ENCODE measurements around the gene MTMR2. TPM values are rescaled to one million over a fixed set of nuclear protein-coding genes. Genes with fewer than 3 reads are reported as not detected.

Gene MTMR2
- 18.7 and 20.0 TPM in 2 replicates for total RNA-seq (2013; cell fraction: nucleolus; rRNA removed)
- total RNA-seq (2014; rRNA removed) (14.4 and 17.1 TPM in 2 replicates), total RNA-seq (2014; rRNA removed; fragmentation: Illumina TruSeq; extraction: Trizol) (20.6 and 21.8 TPM in 2 replicates), total RNA-seq (2021) (27.5 and 31.3 TPM in 2 replicates), polyA plus RNA-seq (2011; rRNA removed) (23.2 and 31.4 TPM in 2 replicates), polyA plus RNA-seq (2014; fragmentation: Illumina TruSeq; extraction: Trizol) (28.2 and 38.0 TPM in 2 replicates), polyA plus RNA-seq (2014; fragmentation: Nextera tagmentation; extraction: Ambion mirVana) (1 to 10 TPM; 7.6 to 9.8 TPM), polyA plus RNA-seq (2014; rRNA removed) (16.7 and 18.4 TPM in 2 replicates), polyA plus RNA-seq (2016; fragmentation: Nextera tagmentation; extraction: Ambion mirVana) (10 to 100 TPM; 41.7 to 46.6 TPM), polyA minus RNA-seq (2011; rRNA and poly(A)+ RNA removed) (25.8 and 41.3 TPM in 2 replicates), Bru-seq, nascent RNA (percentile 76 among the genes with signal in this experiment), BruChase-seq, experiment 1, labeled RNA remaining after a 6-hour chase (percentile 71 among the genes with signal in this experiment), BruChase-seq, experiment 2, labeled RNA remaining after a 2-hour chase (percentile 66 among the genes with signal in this experiment)
- 8.7 TPM for polyA plus RNA-seq (2011; ENCODE audit: low read depth)
- 14.5 and 20.8 TPM in 2 replicates for polyA plus RNA-seq (2011; cell fraction: cytosol; rRNA removed)
- polyA plus RNA-seq (2011; cell fraction: nucleus; rRNA removed) = 13.1 and 13.5 TPM in 2 replicates
- 12.8 and 16.7 TPM in 2 replicates for polyA plus RNA-seq (2012)
- 19.4 and 19.5 TPM in 2 replicates for polyA minus RNA-seq (2011; cell fraction: cytosol; rRNA and poly(A)+ RNA removed)
- 18.1 and 27.5 TPM in 2 replicates for polyA minus RNA-seq (2011; cell fraction: nucleus; rRNA and poly(A)+ RNA removed)
- long read RNA-seq, experiment 1, full-length matches to known transcripts = 20 of 32 reads
- long read RNA-seq, experiment 1, partial matches to known transcripts = 3 of 32 reads
- long read RNA-seq, experiment 1, other reads (novel, unspliced or antisense) = 9 of 32 reads
- long read RNA-seq, experiment 2, full-length matches to known transcripts = 92 of 156 reads
- long read RNA-seq, experiment 2, partial matches to known transcripts = 27 of 156 reads
- long read RNA-seq, experiment 2, other reads (novel, unspliced or antisense) = 37 of 156 reads

DNA sequence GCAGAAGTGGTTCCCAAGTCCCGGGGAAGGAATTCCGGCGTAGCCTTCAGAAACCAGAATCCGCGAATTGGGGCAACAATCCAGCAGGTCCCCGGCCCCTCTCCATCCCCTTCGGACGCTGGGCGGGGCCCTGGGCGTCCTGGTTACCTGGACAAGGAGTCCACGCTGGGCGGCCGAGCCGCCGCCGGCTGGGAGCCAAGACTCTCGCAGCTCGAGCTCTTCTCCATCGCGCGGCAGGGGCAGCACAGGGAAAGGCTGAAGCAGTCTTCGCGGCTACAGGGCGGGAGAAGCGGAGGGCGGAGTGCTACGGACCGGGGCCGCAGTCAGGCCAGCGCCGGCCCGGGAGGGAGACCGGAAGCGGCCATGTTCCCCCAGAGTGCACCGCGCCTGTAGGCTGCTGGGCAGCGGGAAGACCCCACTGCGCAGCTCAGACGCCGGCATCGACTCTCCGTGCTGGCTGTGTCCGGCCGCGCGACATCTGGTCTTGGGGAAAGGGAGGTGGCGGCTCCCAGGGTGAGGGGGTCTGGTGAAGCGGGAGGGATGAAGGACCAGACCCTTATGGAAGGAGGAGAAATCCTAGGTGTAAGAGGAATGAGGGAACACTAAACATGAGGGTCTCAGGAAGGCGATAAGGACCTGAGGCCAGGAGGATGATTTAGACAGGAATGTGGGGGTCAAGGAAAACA lies at the start of gene MTMR2:
Gene MTMR2 (minus strand): TSS at position 380 of the 686 bp plus-strand sequence. CDS start 153 bp downstream, at position 227.
- H3K4me1 ChIP-seq (ENCODE audit: control insufficient read depth, insufficient read depth, low read length) = no peaks in the 10 kb centered on the region
- POLR2A ChIA-PET = no interaction called here
- under 1% methylated on average over 41 of the region's 49 CpGs for WGBS (ENCODE audit: insufficient coverage, insufficient replicate concordance, low lambda C conversion rate, missing lambda C conversion rate)
- H3K9me3 ChIP-seq (replicated peaks; ENCODE audit: control insufficient read depth, insufficient read depth, low read length) = no peaks in the 10 kb centered on the region
- in situ Hi-C loops (cut with MboI) (no loop called here), intact Hi-C loops (cut with micrococcal nuclease; ENCODE audit: unreplicated experiment) (loop anchor here (5.0 to 10.0 kb wide), 4 partner anchors 132 to 772 kb away; partner anchors contain the start of genes CEP57 and MAML2)
- peak within 1 kb of the TSS; percentile 70 for H3K4me2 ChIP-seq (ENCODE audit: control insufficient read depth, insufficient read depth)
- H3K36me3 ChIP-seq (ENCODE audit: control insufficient read depth in 2 of 2, insufficient read depth in 2 of 2, low read length in 1 of 2) = no peaks in the 10 kb centered on the region
- SMC1A ChIA-PET (ENCODE audit: uncharacterized antibody, unreplicated experiment) = interaction anchor here (0.8 to 1.3 kb wide), 3 partner anchors 75 to 371 kb away, joined by 3 to 4 read pairs (median 3); no protein-coding TSS in a partner anchor
- peak within 1 kb of the TSS; percentile 94 for H3K4me3 ChIP-seq
- no peak for FAIRE-seq
- H4K20me1 ChIP-seq (ENCODE audit: control insufficient read depth, insufficient read depth) = no peaks in the 10 kb centered on the region
- RAD21 ChIA-PET (ENCODE audit: unreplicated experiment) = interaction anchor here (1.0 kb wide), 1 partner anchor 8 kb away, joined by 3 read pairs; no protein-coding TSS in a partner anchor
- BruUV-seq (replicated peaks) = no TSS peak
- H3K9ac ChIP-seq (ENCODE audit: control insufficient read depth, insufficient read depth, low read length) = peak within 1 kb of the TSS; percentile 97
- H3K27ac ChIP-seq (ENCODE audit: control insufficient read depth, insufficient read depth) = peak within 1 kb of the TSS; percentile 90
- no peaks in the 10 kb centered on the region for H3K27me3 ChIP-seq (replicated peaks in 1 of 2; ENCODE audit: control insufficient read depth in 2 of 2, insufficient read depth in 2 of 2, low read length in 1 of 2)
- H2AFZ ChIP-seq (ENCODE audit: control insufficient read depth, low read depth, low read length) = peak within 1 kb of the TSS; percentile 95
- CTCF ChIA-PET = no interaction called here
- DNase-seq (ENCODE audit: low read depth, low spot score) = peak; percentile 16
- H3K79me2 ChIP-seq (ENCODE audit: control insufficient read depth, insufficient read depth, low read length) = peaks cover 20% of the 10 kb centered on the region
- ATAC-seq = peak; percentile 99
- TF ChIP-seq GATAD2B (conservative IDR thresholded peaks at IDR 0.05; ENCODE audit: low read depth) (peak; percentile 85), JUNB (IDR thresholded peaks at IDR 0.05) (no peak), POLR2AphosphoS5 (IDR thresholded peaks at IDR 0.05; ENCODE audit: low read length) (peak; percentile 97), NRF1 (conservative IDR thresholded peaks at IDR 0.05; ENCODE audit: low read depth, low read length) (peak; percentile 39; the same call in 1 of the 2 replicates), SRF (IDR thresholded peaks at IDR 0.05; ENCODE audit: low read depth in 2 of 2, low read length in 2 of 2) (peak in 1 of 2 experiments; percentile 53; a peak in 2 of 4 replicates), TCF12 (IDR thresholded peaks at IDR 0.05; ENCODE audit: low read depth, low read length) (0 out of 2 replicates have a peak, but pooled peaks have one; percentile 20), CBFB (IDR thresholded peaks at IDR 0.05; ENCODE audit: low read depth) (0 out of 2 replicates have a peak, but pooled peaks have one; percentile 75), BACH1 (IDR thresholded peaks at IDR 0.05; ENCODE audit: borderline replicate concordance) (peak; percentile 59; the same call in 1 of the 2 replicates), MTA3 (IDR thresholded peaks at IDR 0.05; ENCODE audit: borderline replicate concordance, low read length) (no peak), RAD21 (IDR thresholded peaks at IDR 0.05; ENCODE audit: insufficient read depth, low read depth, low read length) (no peak), CREB1 (IDR thresholded peaks at IDR 0.05; ENCODE audit: low read depth) (0 out of 2 replicates have a peak, but pooled peaks have one; percentile 28), EGR1 (IDR thresholded peaks at IDR 0.05; ENCODE audit: borderline replicate concordance in 1 of 2, low read depth in 2 of 2, low read length in 2 of 2) (peak in 1 of 2 experiments; percentile 33; a peak in 1 of 3 replicates)
- TF ChIP-seq, protein P1, sequence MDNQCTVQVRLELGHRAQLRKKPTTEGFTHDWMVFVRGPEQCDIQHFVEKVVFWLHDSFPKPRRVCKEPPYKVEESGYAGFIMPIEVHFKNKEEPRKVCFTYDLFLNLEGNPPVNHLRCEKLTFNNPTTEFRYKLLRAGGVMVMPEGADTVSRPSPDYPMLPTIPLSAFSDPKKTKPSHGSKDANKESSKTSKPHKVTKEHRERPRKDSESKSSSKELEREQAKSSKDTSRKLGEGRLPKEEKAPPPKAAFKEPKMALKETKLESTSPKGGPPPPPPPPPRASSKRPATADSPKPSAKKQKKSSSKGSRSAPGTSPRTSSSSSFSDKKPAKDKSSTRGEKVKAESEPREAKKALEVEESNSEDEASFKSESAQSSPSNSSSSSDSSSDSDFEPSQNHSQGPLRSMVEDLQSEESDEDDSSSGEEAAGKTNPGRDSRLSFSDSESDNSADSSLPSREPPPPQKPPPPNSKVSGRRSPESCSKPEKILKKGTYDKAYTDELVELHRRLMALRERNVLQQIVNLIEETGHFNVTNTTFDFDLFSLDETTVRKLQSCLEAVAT (IDR thresholded peaks at IDR 0.05) = peak; percentile 63; the same call in 1 of the 2 replicates
